HepG2 (cell line): ENCODE data around the gene FTL. TPM values are rescaled to one million over a fixed set of nuclear protein-coding genes. Genes with fewer than 3 reads are reported as not detected.

Experiments used
- ARNTL ChIP-seq: sonication (generic); formaldehyde crosslinking; IDR thresholded peaks from 2 replicates; pipeline ENCODE4 v1.4.0; 2020; ENCODE audit warnings: mild to moderate bottlenecking, missing genetic modification reagents
- ESRRA ChIP-seq: sonication (generic); formaldehyde crosslinking; IDR thresholded peaks from 2 replicates; pipeline ENCODE4 v1.5.1; 2020; ENCODE audit warnings: mild to moderate bottlenecking, low read depth, missing genetic modification reagents
- HMGA1 ChIP-seq: sonication (generic); formaldehyde crosslinking; conservative IDR thresholded peaks from 2 replicates; pipeline ENCODE4 v1.4.0; 2020; ENCODE audit warnings: missing genetic modification reagents
- MAFF ChIP-seq: IDR thresholded peaks from 2 replicates; pipeline ENCODE4 v1.6.1; 2011; ENCODE audit warnings: low read depth, low read length, improper control_type of control experiment
- MIER2 ChIP-seq: IDR thresholded peaks from 2 replicates; pipeline ENCODE4 v1.6.1; 2016; ENCODE audit warnings: missing biosample characterization, missing genetic modification reagents
- NFIB ChIP-seq: sonication (generic); formaldehyde crosslinking; IDR thresholded peaks from 2 replicates; pipeline ENCODE4 v1.9.0; 2021; ENCODE audit warnings: missing genetic modification reagents, mild to moderate bottlenecking, borderline replicate concordance
- PCBP2 ChIP-seq: fragments of 200-400 bp; formaldehyde crosslinking; optimal IDR thresholded peaks from 2 replicates; pipeline ENCODE3; 2018; ENCODE audit warnings: low read length, low read depth; ENCODE audit not compliant: poor library complexity, severe bottlenecking
- RBAK ChIP-seq: sonication (generic); formaldehyde crosslinking; IDR thresholded peaks from 2 replicates; pipeline ENCODE4 v1.5.1; 2020; ENCODE audit warnings: mild to moderate bottlenecking, missing genetic modification reagents
- RORA ChIP-seq: sonication (generic); formaldehyde crosslinking; IDR thresholded peaks from 2 replicates; pipeline ENCODE4 v1.5.0; 2020; ENCODE audit warnings: mild to moderate bottlenecking, missing genetic modification reagents, moderate library complexity
- SMARCC2 ChIP-seq: fragments of 450-650 bp; IDR thresholded peaks from 2 replicates; pipeline ENCODE4 v1.6.1; 2017; ENCODE audit warnings: antibody characterized with exemption, mild to moderate bottlenecking
- TBX2 ChIP-seq: sonication (generic); formaldehyde crosslinking; IDR thresholded peaks from 2 replicates; pipeline ENCODE4 v1.5.0; 2020; ENCODE audit warnings: missing genetic modification reagents, mild to moderate bottlenecking, borderline replicate concordance
- THYN1 ChIP-seq: sonication (generic); formaldehyde crosslinking; IDR thresholded peaks from 2 replicates; pipeline ENCODE4 v1.8.1; 2023; ENCODE audit warnings: low read depth, mild to moderate bottlenecking, moderate library complexity, missing genetic modification reagents, borderline replicate concordance
- ZBTB1 ChIP-seq: sonication (generic); formaldehyde crosslinking; IDR thresholded peaks from 2 replicates; pipeline ENCODE4 v1.4.0; 2020; ENCODE audit warnings: missing genetic modification reagents, borderline replicate concordance
- ZEB1 ChIP-seq: IDR thresholded peaks from 2 replicates; pipeline ENCODE4 v1.6.1; 2012; ENCODE audit warnings: mild to moderate bottlenecking, low read depth, inconsistent platforms; ENCODE audit not compliant: insufficient replicate concordance
- ZNF431 ChIP-seq: sonication (generic); formaldehyde crosslinking; IDR thresholded peaks from 2 replicates; pipeline ENCODE4 v1.9.0; 2022; ENCODE audit warnings: missing genetic modification reagents, low read depth, mild to moderate bottlenecking, borderline replicate concordance
- ZNF496 ChIP-seq: sonication (generic); formaldehyde crosslinking; IDR thresholded peaks from 2 replicates; pipeline ENCODE4 v1.8.1; 2023; ENCODE audit warnings: mild to moderate bottlenecking, moderate library complexity, missing genetic modification reagents; ENCODE audit not compliant: insufficient replicate concordance
- ZNF567 ChIP-seq: sonication (generic); formaldehyde crosslinking; IDR thresholded peaks from 2 replicates; pipeline ENCODE4 v1.8.1; 2023; ENCODE audit warnings: mild to moderate bottlenecking, missing genetic modification reagents, borderline replicate concordance
- ZNF644 ChIP-seq: IDR thresholded peaks from 2 replicates; pipeline ENCODE4 v1.6.1; 2016; ENCODE audit warnings: low read depth
- polyA plus RNA-seq, 8 experiments: library from polyadenylated mRNA; depleted of rRNA in 3 of 8; stranded (reverse) in 7 of 8; unstranded in 1 of 8; fragments of >200 nt; fragmentation: Illumina TruSeq in 4 of 8; extraction: Trizol in 4 of 8; gene quantifications; 2 replicates each; pipeline versions ENCODE4 v1.2.1 to v1.2.3, GENCODE V29; 2011 to 2016; ENCODE audit warnings: low read depth in 4 of 8, missing spikeins in 1 of 8, mixed read lengths in 1 of 8; ENCODE audit not compliant: insufficient read depth in 1 of 8
- total RNA-seq, 5 experiments: library from RNA; depleted of rRNA; stranded (reverse); fragments of >200 nt; fragmentation: Illumina TruSeq; extraction: Trizol; gene quantifications; 2 replicates each; pipeline ENCODE4 v1.2.3, GENCODE V29; 2016; ENCODE audit warnings: low read depth in 1 of 5
- TF ChIP-seq, protein P1 (sequence below): sonication (generic); formaldehyde crosslinking; IDR thresholded peaks from 2 replicates; pipeline ENCODE4 v1.4.0; 2020; ENCODE audit warnings: missing genetic modification reagents, borderline replicate concordance
- TF ChIP-seq, protein P2 (sequence below): IDR thresholded peaks from 2 replicates; pipeline ENCODE4 v1.6.1; 2016; ENCODE audit warnings: mild to moderate bottlenecking
- TF ChIP-seq, protein P3 (sequence below): IDR thresholded peaks from 2 replicates; pipeline ENCODE4 v1.6.1; 2018; ENCODE audit warnings: missing genetic modification reagents
- TF ChIP-seq, protein P4 (sequence below): sonication (generic); formaldehyde crosslinking; IDR thresholded peaks from 2 replicates; pipeline ENCODE4 v1.4.0; 2020; ENCODE audit warnings: missing genetic modification reagents

The FTL gene
- total and polyA plus RNA-seq, 2 of the 13 experiments (the other 11 are each of a cell fraction or from before 2014, with no cell fraction given) = 2,721 to 8,800 TPM

DNA sequence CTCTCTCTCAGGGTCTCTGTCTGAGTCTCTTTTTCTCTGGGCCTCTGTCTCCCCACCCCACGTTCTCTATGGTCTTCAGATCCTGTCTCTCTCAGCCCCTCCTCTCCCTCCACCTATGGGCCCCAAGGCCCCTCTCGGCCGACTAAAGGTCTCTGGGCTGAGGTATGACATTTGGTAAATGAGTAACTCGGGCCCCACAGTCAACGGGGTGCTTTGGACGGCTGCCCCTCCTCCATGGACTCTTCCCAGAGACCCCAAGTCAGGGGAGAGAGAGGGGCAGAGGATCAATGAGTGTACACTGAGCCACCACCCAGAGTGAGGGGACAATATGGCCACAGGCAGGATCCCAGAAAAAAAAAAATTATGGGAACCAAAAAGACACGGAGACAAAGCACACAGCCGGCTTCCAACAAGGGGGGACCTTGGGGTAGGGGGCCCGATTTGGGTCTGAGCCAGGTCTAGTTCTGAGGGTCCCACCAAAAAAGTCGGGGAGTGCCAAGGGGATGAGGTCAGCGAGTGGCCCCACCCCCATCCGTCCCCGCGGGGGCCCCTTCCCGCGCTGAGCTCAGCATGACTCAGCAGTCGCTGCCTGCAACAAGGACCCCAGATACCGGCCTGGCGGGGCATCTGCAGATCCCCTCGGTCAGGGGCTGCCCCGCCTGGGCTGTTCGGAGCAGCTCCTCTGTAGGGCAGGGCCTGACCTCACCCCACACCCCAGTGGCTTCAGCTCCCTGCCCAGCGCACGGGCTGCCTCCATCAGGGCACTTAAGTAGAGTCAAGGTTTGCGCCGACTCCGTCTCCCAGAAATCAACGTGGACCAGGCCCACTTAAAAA lies 1.5 kb upstream of the FTL start (continued):
- TF ChIP-seq ZNF496 (CRISPR knock-in tag) (no peak), RBAK (CRISPR knock-in tag) (0 out of 2 replicates have a peak, but pooled peaks have one; percentile 45), RORA (CRISPR knock-in tag) (no peak), ZNF431 (no peak), ZNF644 (CRISPR knock-in tag) (peak; percentile 47), ZEB1 (no peak), MIER2 (CRISPR knock-in tag) (0 out of 2 replicates have a peak, but pooled peaks have one; percentile 14), ZBTB1 (CRISPR knock-in tag) (no peak), ARNTL (CRISPR knock-in tag) (peak; percentile 59), PCBP2 (peak; percentile 67), ESRRA (CRISPR knock-in tag) (no peak; the same call in none of the 2 replicates), SMARCC2 (no peak), HMGA1 (CRISPR knock-in tag) (no peak), THYN1 (CRISPR knock-in tag) (peak; percentile 84; the same call in 1 of the 2 replicates), ZNF567 (CRISPR knock-in tag) (0 out of 2 replicates have a peak, but pooled peaks have one; percentile 40), NFIB (CRISPR knock-in tag) (no peak), MAFF (peak; percentile 96), TBX2 (CRISPR knock-in tag) (peak; percentile 81)
- TF ChIP-seq, protein P1, sequence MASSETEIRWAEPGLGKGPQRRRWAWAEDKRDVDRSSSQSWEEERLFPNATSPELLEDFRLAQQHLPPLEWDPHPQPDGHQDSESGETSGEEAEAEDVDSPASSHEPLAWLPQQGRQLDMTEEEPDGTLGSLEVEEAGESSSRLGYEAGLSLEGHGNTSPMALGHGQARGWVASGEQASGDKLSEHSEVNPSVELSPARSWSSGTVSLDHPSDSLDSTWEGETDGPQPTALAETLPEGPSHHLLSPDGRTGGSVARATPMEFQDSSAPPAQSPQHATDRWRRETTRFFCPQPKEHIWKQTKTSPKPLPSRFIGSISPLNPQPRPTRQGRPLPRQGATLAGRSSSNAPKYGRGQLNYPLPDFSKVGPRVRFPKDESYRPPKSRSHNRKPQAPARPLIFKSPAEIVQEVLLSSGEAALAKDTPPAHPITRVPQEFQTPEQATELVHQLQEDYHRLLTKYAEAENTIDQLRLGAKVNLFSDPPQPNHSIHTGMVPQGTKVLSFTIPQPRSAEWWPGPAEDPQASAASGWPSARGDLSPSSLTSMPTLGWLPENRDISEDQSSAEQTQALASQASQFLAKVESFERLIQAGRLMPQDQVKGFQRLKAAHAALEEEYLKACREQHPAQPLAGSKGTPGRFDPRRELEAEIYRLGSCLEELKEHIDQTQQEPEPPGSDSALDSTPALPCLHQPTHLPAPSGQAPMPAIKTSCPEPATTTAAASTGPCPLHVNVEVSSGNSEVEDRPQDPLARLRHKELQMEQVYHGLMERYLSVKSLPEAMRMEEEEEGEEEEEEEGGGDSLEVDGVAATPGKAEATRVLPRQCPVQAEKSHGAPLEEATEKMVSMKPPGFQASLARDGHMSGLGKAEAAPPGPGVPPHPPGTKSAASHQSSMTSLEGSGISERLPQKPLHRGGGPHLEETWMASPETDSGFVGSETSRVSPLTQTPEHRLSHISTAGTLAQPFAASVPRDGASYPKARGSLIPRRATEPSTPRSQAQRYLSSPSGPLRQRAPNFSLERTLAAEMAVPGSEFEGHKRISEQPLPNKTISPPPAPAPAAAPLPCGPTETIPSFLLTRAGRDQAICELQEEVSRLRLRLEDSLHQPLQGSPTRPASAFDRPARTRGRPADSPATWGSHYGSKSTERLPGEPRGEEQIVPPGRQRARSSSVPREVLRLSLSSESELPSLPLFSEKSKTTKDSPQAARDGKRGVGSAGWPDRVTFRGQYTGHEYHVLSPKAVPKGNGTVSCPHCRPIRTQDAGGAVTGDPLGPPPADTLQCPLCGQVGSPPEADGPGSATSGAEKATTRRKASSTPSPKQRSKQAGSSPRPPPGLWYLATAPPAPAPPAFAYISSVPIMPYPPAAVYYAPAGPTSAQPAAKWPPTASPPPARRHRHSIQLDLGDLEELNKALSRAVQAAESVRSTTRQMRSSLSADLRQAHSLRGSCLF (CRISPR knock-in tag) = no peak
- TF ChIP-seq, protein P2, sequence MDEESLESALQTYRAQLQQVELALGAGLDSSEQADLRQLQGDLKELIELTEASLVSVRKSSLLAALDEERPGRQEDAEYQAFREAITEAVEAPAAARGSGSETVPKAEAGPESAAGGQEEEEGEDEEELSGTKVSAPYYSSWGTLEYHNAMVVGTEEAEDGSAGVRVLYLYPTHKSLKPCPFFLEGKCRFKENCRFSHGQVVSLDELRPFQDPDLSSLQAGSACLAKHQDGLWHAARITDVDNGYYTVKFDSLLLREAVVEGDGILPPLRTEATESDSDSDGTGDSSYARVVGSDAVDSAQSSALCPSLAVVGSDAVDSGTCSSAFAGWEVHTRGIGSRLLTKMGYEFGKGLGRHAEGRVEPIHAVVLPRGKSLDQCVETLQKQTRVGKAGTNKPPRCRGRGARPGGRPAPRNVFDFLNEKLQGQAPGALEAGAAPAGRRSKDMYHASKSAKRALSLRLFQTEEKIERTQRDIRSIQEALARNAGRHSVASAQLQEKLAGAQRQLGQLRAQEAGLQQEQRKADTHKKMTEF = peak; percentile 89
- TF ChIP-seq, protein P3, sequence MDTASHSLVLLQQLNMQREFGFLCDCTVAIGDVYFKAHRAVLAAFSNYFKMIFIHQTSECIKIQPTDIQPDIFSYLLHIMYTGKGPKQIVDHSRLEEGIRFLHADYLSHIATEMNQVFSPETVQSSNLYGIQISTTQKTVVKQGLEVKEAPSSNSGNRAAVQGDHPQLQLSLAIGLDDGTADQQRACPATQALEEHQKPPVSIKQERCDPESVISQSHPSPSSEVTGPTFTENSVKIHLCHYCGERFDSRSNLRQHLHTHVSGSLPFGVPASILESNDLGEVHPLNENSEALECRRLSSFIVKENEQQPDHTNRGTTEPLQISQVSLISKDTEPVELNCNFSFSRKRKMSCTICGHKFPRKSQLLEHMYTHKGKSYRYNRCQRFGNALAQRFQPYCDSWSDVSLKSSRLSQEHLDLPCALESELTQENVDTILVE (CRISPR knock-in tag) = peak; percentile 80
- TF ChIP-seq, protein P4, sequence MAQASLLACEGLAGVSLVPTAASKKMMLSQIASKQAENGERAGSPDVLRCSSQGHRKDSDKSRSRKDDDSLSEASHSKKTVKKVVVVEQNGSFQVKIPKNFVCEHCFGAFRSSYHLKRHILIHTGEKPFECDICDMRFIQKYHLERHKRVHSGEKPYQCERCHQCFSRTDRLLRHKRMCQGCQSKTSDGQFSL (CRISPR knock-in tag) = 0 out of 2 replicates have a peak, but pooled peaks have one; percentile 19
